Measurements from ENCODE around the gene NBPF4.

- TF ChIP-seq, protein P1, sequence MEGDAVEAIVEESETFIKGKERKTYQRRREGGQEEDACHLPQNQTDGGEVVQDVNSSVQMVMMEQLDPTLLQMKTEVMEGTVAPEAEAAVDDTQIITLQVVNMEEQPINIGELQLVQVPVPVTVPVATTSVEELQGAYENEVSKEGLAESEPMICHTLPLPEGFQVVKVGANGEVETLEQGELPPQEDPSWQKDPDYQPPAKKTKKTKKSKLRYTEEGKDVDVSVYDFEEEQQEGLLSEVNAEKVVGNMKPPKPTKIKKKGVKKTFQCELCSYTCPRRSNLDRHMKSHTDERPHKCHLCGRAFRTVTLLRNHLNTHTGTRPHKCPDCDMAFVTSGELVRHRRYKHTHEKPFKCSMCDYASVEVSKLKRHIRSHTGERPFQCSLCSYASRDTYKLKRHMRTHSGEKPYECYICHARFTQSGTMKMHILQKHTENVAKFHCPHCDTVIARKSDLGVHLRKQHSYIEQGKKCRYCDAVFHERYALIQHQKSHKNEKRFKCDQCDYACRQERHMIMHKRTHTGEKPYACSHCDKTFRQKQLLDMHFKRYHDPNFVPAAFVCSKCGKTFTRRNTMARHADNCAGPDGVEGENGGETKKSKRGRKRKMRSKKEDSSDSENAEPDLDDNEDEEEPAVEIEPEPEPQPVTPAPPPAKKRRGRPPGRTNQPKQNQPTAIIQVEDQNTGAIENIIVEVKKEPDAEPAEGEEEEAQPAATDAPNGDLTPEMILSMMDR (conservative IDR thresholded peaks at IDR 0.05; ENCODE audit: low read depth, low read length): no peak
- TF ChIP-seq EZH2 (IDR thresholded peaks at IDR 0.05; ENCODE audit: low read length, unreplicated experiment) (no peak), EZH2phosphoT487 (IDR thresholded peaks at IDR 0.05; ENCODE audit: borderline replicate concordance, low read length) (no peak)
These were observed 34.3 kb downstream of the NBPF4 start for GRCh38 chr1:108209456-108210108.
